Activated naive CD4-positive, alpha-beta T cell treated with anti-CD3 and anti-CD28 coated beads, Interleukin-2, amount 50 U/mL, for 16 hours (primary cell): ENCODE results near the gene GPR61.
A peak's percentile ranks its signal among the peaks of the same experiment; 100 is the strongest.

Experiments used
- DNase-seq: peaks from one replicate; pipeline ENCODE4 v3.0.0-alpha.2; 2020

Gene GPR61

GRCh38 chr1:109537450-109538178, 2.1 kb upstream of the GPR61 start:
- no peak for DNase-seq

GRCh38 chr1:109538827-109539555, 681 bp upstream of the GPR61 start:
- no peak for DNase-seq

- no peak for DNase-seq
These were observed 1.4 kb downstream of the GPR61 start for GRCh38 chr1:109541102-109541501.

- no peak for DNase-seq
These were observed 3.0 kb downstream of the GPR61 start for GRCh38 chr1:109542657-109543056.

GRCh38 chr1:109543283-109543987, 3.8 kb downstream of the GPR61 start:
- DNase-seq, result no peak

GRCh38 chr1:109543988-109544735, 4.5 kb downstream of the GPR61 start:
- no peak for DNase-seq

- peak; percentile 89 for DNase-seq
These were observed 6.8 kb downstream of the GPR61 start for GRCh38 chr1:109546311-109547109.

GRCh38 chr1:109547463-109548320, 8.0 kb downstream of the GPR61 start:
- no peak for DNase-seq

- DNase-seq, result peak; percentile 94
These were observed 8.9 kb downstream of the GPR61 start, which contains the start of gene GNAI3 for GRCh38 chr1:109548321-109549267. TSS of gene GNAI3 (plus strand) at chr1:109548615. CDS start at chr1:109548721, 106 bp downstream.

GRCh38 chr1:109556563-109556962, 16.9 kb downstream of the GPR61 start:
- DNase-seq, result no peak

- no peak for DNase-seq
These were observed 17.8 kb downstream of the GPR61 start for GRCh38 chr1:109557520-109557919.

GRCh38 chr1:109559995-109560394, 20.3 kb downstream of the GPR61 start:
- no peak for DNase-seq

GRCh38 chr1:109564194-109564878, 24.7 kb downstream of the GPR61 start:
- no peak for DNase-seq

- DNase-seq, result no peak
These were observed 25.6 kb downstream of the GPR61 start for GRCh38 chr1:109565241-109565640.

GRCh38 chr1:109566982-109567381, 27.3 kb downstream of the GPR61 start:
- no peak for DNase-seq

GRCh38 chr1:109567877-109568672, 28.4 kb downstream of the GPR61 start:
- DNase-seq, result no peak

GRCh38 chr1:109569323-109569722, 29.7 kb downstream of the GPR61 start:
- no peak for DNase-seq

GRCh38 chr1:109570414-109570813, 30.7 kb downstream of the GPR61 start:
- no peak for DNase-seq
